Measurements from ENCODE around the gene RTP2.
"Not testable (repeated sequence)": the region's sequence is repeated elsewhere in the genome, so short reads cannot be mapped to it uniquely, and the experiment has no call there.

Gene RTP2

DNA sequence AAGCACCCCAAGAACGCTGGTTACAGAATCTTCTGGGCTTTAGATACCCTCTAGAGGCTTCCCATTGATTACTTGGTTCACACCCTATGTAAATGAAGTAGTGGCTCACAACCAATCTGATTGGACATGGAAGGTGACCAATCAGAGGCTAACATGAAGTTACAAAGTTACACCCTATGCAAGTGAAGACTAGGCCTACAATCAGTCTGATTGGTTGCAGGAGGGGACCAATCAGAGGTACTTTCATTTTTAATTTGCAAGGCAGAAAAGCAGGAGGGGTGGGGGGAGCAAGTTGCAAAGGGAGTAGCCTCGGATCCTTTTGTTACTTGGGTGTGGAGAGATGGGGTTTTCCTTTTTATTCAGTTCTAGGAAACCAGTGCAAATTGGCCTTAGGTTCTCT, 11.1 kb upstream of the RTP2 start:
- ATAC-seq (peak; percentile 44), DNase-seq (no peak)

DNA sequence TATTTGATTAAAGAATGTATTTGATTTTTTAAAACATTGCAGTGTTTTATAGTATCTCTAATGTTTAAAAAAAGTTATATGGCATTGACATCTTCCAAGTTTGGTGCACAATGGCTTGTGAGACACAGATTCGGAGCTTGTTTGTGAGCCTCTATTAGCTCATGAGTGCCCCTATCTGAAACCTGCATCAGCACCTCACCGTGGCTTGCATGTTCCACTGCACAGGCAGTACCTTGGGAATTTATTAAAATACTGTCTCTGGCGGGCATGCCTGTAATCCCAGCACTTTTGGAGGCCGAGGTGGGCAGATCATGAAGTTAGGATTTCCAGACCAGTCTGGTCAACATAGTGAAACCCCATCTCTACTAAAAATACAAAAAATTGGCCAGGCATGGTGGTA, 6.8 kb upstream of the RTP2 start:
- ATAC-seq (no peak), DNase-seq (no peak)

DNA sequence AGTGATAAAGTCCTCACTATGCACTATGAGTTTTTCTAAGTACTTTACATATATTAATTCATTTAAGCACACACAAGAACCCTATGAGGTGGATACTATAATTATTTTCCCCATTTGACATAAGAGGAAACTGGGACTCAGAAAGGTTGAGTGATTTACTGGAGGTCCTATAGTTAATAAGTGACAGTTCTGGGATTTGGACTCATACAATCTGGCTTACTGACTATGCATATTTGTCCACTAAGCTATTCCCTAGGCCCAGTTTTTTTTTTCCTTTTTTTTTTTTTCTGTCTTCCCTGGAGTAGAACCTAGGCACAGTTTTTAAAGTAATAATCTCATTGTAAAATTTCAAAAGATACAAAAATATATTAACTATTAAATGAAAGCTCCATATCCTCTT, 6.3 kb upstream of the RTP2 start:
- no peak for DNase-seq
- ATAC-seq: no peak

DNA sequence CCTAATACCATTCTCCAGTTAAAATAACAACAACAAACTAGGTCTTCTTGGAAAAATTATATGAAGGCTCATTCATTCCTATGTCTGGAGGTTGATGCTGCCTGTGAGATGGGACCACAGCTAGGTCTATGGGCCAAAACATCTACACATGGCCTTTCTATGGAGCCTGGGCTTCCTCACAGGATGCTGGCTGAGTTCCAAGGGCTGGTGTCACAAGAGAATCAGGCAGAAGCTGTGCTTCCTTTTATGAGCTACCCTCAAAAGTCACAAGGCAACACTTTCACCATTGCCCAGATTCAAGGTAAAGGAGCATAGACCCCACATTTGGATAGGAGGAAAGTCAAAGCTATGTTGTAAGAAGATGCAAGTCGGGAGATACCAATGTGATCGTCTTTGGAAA, 4.6 kb upstream of the RTP2 start:
- DNase-seq (no peak), ATAC-seq (no peak)

DNA sequence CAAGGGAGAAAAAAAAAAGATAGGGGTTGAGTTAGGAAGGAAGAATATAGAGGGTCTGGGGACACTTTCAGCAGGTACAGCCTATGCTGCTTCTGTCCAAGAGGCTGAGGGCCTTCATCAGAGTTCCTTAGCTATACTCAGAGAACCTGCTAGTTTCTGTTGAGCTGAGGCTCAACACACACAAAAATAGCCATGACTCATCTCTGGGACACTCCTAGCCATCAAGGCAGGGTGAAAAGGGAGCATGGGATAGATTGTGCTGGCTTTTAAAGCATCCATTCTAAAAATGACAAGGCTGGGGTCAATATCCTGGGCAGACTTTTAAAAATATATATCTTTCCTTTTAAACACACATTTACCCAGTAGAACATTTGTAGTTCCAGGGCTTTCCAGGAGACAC, 2.8 kb upstream of the RTP2 start:
- DNase-seq (no peak), ATAC-seq (no peak)

DNA sequence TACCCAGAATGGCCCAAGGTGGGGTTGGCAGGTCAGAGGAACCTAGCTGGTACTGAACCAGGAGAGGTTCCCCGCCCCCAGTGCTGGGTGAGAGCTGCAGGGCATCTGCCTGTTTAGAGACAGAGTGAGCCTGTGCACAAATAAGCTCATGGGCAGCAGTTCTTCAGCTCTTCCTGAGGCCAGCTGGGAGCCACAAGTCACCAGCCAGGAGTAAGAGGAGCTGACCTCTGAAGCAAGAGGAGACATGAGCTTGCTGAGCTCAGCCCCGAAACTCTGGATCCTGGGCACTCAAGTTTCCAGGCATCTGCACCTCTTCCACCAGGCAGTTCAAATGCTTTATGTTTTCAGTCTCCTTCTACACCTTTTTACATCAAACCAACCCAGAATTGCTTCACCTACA, 2.1 kb downstream of the RTP2 start:
- DNase-seq (no peak), ATAC-seq (no peak)

DNA sequence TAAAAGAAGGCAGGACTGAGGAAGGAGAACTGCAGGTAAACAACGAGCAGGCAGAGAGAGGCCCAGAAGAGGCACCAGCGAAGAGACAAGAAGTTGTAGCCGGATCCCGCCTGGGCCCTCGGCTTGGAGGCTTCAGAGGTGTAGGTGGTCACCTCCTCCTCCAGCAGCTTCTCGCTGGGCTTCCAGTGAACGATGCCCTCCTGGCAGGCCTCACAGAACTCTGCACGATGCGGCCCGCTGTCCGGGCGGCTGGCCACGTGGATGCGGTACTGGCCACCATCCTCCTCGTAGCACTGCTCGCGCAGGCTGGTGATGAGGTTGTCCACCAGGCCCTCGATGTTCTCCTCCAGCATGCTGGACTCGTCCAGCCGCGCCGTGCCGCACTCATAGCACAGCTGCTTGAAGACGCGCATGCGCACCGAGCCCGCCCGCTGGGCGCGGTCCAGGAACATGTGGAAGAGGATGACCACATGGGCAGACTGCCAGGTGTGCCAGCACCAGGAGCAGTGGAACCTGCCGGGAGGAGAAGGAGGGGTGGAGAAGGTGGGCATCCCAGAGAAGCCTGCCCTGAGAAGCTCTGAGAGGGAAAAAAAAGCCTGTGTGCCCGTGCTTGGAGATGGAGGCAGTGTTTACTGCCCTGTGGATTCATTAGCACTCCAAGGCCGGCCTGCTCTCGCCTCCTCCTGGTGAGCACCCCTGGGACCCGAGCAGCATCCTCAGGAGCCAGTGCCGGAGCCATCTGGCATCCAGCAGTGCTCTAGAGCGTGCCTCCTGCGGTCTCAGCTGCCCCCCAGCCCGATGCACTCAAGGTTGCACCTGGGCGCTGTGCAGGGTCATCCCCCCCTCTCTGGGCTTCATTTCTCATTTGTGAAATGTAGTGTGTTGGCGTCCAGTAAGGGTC, 3.6 kb downstream of the RTP2 start:
- no peak for DNase-seq
- no peak for ATAC-seq

DNA sequence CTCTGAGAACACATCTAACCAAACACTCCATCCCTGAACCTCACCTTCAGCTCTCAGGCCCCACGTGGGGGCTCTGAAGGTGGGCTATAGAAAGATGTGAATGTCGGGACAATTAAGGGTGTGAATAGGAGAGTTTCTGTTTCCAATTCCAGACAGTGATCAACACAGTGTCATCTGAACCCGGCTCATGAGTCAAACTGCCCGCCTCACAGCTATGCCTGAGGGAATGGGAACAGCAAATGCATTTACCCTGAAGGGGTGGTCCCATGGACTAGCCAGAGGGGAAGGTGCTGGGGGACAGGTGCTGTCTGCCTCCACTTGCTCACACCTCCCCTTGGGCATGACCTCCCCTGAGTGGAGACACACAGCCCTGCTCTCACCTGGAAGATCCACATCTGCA, 6.3 kb downstream of the RTP2 start:
- DNase-seq (no peak), ATAC-seq (no peak)

DNA sequence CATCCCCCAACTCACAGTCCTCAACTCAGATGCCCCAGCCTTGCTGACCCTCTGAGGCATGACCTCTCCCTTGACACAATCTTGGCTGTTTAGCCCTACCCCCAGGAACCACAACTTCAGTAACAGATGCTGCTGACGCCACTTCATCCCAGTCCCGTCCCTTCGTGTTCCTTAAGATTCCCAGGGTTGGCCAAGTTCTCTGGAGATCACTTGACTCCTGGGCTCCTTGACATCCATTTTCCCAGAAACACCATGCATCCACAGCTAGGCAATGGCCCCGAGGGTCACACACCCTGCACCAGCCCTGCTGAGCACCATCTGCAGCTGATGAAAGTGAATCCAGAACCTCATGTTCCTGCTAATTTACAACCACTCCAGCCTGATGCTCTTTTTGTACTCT, 6.9 kb downstream of the RTP2 start:
- ATAC-seq: no peak
- DNase-seq: no peak

DNA sequence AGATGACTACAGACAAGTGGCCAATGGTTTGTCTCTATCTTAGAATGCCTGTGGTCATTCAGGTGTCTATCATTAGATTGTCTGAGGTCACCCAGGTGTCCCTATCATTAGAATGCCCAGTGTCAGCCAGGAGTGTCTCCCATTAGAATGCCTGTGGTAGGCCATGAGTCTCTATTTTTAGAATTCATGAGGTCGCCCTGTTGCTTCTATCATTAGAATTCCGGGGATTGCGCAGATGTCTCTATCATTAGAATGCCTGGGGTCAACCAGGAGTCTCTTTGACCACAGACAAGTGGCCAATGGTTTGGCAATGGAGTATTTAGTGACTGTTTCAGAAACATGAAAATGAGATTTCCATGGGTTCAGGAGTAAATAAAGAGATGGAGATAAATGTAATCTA, 7.6 kb downstream of the RTP2 start:
- DNase-seq (no peak), ATAC-seq (no peak)

DNA sequence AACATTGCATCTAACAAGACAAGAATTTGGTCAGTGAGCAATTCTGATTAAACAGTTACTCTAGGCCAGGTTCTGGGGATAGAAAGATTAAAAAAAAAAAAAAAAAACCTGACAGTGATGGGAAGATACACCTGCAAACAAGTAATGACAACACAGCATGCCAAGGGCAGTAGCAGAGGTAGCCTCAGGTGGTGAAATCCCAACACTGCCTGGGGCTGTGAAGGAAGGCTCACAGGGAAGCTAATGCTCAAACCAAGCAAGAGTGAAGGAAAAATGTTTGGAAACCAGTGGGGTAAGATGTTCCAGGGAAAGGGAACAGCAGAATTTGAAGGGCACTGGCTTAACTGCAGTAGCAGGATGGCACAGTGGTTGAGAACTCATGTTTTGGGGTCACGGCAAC, 8.9 kb downstream of the RTP2 start:
- no peak for ATAC-seq
- DNase-seq: no peak

DNA sequence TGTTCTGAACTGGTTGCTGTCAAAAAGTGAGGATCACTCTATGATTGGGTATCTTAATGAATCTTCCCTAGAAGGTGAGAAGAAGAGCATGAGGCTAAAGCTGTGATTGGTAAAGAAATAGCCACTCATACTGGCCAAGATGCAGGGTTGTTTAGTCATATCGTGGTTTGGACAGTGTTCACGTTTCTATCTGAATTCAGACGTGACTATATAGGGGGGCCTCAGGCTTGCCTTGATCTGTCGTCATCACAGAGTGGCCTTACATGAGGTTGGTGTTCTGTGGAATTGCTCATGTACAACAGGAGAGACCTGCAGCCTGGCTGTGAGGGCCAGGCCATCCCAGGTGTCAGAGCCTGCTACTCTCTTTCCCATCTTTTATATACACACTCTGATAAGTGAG, 12.4 kb downstream of the RTP2 start:
- ATAC-seq (peak; percentile 49), DNase-seq (no peak)

DNA sequence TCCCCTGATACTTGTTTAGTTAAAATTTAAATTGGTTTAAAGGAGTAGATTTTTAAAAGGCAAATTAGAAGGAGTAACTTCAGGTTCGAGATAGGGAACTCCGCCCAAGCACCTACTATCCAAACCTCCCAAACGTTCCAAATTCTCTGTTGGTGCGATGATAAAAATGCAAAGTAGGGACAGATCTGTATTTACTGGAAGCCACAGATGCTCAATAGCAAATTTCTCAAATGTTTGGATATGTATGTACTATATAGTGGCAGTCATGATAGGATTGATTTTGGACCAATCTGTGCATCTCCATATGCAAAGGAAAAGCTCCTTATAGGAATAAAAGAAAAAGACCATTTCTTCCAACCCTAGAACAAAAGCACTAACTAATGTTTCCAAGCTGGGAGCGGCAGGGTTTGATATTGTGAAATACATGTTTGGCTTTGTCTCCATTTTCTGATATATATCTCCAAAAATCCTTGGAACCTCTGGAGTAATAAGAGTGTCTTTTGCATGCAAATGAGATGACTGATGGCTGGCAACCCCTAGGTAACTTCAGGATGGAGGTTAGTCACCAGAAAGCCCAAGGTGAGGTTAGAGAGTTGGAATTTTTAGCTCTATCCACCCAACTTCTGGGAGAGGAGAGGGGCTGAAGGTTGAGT, 15.6 kb downstream of the RTP2 start:
- ATAC-seq (no peak), DNase-seq (no peak)

DNA sequence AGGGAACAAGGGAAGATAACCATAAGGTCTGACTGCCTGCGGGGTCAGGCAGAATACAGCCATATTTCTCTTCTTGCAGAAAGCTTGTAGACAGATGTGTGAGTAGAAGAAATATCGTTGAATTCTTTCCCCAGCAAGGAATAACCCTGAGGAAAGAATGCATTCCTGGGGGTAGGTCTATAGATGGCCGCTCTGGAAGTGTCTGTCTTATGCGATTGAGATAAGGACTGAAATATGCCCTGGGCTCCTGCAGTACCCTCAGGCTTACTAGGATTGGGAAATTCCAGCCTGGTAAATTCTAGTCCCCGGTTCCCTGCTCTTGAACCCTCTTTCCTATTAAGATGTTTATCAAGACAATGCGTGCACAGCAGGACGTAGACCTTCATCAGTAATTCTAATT, 16.4 kb downstream of the RTP2 start:
- ATAC-seq (no peak), DNase-seq (no peak)

DNA sequence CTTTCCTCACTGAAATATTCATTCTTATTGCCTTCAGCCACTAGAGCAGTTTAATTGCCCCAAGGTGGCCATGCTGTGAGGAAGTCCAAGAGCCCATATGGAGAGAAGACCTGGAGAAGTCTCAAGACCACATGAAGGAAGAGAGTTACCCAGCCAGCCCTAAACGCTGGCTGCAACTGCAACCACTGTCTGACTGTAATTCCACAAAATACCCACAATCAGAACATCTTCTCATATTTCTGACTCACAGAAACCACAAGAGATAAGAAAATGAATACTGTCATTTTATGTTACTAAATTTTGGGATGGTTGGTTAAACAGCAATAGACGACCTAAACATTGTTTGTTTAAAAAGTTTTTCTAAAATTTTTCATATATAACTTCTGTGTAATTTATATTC, 17.5 kb downstream of the RTP2 start:
- DNase-seq (peak; percentile 13), ATAC-seq (peak; percentile 77)

DNA sequence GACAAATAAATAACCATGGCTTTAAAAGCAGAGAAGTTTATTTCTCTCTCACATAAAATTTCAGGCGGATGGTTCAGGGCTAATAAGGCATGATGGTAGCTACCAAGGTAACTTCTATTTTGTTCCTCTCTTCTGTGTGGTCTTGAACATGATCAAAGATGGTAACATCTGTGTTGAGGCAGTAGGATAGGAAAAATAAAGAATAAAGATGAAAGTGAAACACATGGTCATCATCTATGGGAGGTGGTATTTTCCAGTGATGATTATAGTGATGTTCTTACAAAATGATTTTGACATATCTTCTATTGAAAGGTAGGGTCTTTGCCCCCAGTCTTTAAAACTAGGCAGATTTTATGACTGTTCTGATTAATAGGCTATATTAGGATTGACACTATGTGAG, 17.9 kb downstream of the RTP2 start:
- DNase-seq: no peak
- peak; percentile 55 for ATAC-seq

DNA sequence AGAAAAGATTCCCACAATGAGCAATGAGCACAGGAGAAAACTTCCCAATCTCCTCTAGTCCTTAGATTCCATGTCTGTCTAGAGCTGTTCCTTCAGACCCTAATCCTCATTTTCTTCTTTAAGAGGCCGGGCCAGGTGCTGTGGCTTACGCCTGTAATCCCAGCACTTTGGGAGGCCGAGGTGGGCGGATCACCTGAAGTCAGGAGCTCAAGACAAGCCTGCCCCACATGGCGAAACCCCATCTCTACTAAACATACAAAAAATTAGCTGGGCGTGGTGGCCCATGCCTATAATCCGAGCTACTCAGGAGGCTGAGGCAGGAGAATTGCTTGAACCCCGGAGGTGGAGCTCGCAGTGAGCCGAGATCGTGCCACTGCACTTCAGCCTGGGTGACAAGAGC, 20.6 kb downstream of the RTP2 start:
- not testable (repeated sequence) for DNase-seq, ATAC-seq

DNA sequence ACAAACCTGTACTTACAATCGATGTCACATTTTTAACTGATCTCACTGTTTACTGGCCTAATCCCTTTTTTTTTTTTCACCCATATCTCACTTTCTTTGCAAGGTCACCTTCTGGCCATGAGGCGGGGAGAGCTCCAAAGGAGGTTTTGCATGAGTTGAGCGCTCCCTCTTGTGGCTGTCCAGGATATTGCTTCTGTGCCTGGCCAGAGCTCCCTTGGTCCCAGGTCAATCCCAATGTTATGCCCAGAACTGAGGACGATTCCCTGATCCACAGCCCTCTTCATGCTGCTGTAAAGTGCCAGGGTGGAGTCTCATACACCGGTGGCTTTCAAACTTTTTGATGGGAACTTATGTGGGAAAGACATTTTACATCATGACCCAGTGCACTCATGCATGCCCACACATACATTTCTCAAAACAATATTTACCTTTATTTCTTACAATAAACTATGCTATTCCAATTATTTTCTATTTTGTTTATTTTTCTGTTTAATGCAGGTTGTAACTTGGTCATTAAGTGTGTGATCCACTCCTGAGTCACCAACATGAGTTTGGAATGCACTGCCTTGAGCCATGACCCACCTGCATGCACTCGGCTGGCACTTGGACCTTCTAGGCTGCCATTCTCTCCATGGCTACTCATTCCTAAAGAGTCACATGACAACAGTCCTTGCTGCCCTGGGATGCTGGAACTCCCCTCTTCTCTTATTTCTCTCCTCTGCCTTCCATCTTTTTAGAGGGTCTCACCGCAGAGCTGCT, 22.5 kb downstream of the RTP2 start:
- peak; percentile 55 for ATAC-seq
- DNase-seq: peak; percentile 74

DNA sequence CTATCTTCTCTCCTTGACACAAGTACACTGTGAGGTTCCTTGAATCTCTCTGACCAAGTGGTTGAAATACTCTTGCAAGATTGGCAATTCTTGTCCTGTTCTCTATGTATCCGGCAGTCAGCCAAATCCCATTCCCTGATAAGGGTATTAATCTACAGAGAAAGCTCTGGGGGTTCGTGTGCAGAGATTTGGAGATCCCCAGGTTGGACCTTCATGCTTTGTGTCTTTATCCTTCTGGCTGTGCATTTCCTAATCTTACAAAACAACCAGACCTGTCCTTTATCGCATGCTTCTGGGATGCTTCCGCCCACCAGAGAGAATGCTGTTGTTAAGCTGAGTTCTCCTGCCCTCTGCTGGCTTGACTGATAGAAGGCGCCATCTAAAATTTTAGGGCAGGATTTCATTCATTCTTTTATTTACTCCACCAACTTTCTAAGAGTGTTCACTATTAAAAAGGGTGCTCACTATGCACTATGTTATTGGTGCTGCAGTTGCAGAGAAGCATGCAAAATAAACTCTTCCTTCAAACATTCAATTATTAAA, 23.6 kb downstream of the RTP2 start:
- peak; percentile 37 for DNase-seq
- ATAC-seq: peak; percentile 23

DNA sequence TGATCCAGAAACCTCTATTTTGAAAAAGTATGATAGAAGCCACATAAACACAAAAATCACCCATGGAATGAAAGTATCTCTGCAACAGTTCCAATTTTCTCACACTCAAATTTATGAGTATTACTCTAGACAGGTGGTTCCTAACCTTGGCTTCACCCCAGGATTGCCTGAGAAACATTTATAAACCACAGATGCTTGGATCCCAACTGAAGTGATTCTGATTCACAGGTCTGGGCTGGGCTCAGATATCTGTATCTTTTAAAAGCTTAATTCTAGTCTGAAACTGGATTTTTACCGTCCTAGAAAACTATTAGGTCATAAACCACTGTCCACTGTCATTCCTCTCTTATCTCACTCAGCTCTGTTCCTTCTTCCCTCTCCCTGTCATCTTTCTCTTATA, 24.8 kb downstream of the RTP2 start:
- ATAC-seq (no peak), DNase-seq (no peak)

DNA sequence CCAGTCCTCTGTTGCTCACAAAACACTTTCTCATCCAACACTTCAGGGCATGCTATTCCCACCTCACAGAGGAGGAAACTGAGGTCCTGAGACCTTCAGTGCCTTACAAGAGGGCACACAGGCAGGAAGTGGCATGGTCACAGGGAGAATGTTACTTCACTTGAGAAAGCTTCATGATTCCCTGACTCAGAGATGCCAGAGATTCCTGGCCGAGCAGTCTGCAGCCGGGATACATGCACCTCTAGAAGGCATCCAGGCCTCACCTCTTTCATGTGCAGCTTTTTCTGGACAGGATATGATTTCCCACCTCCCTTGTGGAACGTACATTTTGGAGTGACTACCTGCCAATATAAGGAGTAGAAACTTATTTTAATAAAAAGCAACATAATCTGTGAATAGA, 29.3 kb downstream of the RTP2 start:
- no peak for ATAC-seq
- no peak for DNase-seq

DNA sequence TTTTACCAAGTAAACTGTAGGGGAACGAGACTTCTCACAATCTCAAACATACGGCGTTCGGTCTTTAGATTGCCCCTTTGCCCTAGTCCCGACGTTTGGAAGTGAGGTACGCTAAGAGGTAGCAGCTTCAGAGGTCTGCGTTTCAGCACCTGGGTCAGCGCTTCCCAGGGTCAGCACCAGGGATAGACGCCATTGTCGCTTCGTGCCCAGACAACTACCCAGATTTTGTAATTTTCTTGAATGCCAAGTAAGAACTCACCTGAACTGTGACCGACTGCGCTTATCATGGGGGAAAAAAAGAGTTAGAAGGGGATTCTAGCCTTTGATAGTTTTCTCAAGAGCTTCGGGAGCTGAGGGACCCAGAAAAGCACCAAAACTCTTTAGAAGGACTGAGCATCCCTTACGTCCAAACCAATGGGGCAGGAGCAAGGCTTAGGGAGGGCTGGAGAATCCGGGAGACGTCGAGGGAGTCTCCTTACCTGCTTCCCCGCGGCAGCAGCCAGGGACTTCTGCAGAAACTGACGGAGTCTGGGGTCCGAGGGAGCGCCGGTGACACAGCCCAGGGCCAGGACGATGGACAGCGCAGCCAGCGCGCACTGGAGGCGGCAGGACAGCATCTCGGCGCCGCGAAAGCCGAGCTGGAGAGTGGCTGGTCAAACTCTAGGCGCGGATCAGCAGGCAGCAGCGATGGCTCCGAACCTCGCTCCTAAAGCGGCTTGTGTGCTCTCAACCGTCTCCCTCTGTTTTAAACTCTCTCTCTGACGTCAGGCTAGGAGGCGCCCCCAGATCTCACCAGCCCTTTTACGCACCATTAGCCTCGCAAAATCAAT, 32.5 kb downstream of the RTP2 start, which contains the start of gene SST:
Gene SST (minus strand): TSS at position 720 of the 830 bp plus-strand sequence. CDS start 103 bp downstream, at position 617.
- DNase-seq (peak; percentile 43), ATAC-seq (no peak)
